Measurements from ENCODE around the gene DOK5.

Gene DOK5

DNA sequence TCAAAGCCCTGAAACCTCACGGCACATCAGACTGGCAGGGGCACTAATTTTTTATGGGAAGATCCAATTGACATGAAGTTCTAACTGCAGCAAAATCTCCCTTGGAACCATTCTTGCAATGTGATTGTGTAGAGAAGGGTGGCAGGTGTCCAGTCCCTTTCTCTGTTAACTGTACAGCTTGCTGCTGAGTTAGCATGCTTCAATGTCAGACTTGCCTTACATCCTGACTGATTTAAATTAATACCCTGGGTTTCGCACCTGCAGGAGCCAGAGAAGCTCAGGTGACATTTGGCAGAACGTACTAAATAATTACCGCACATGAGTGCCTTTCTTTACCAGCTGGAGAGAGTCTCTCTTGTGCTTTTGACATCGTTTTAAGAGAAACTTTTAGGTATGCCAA is 123.0 kb downstream of the DOK5 start:
- Histone ChIP-seq H3K36me3 (replicated peaks) (no peaks in the 10 kb centered on the region), H3K27me3 (replicated peaks) (no peaks in the 10 kb centered on the region), H3K27ac (no peak overlapping the region), H3K4me3 (ENCODE audit: low read depth, low read length) (no peak overlapping the region)
- TF ChIP-seq CTCF (IDR thresholded peaks at IDR 0.05; ENCODE audit: low read depth, low read length, missing control alignments) = no peak
- in situ Hi-C loops (cut with HindIII; ENCODE audit: low pct_ligation_motif_present, low sequenced_read_pairs) = no loop called here
- DNase-seq = no peak

- Histone ChIP-seq H3K4me3 (ENCODE audit: low read depth, low read length) (no peak overlapping the region), H3K36me3 (replicated peaks) (no peaks in the 10 kb centered on the region), H3K27ac (no peak overlapping the region), H3K27me3 (replicated peaks) (no peaks in the 10 kb centered on the region)
- TF ChIP-seq CTCF (IDR thresholded peaks at IDR 0.05; ENCODE audit: low read depth, low read length, missing control alignments) = no peak
- no peak for DNase-seq
- in situ Hi-C loops (cut with HindIII; ENCODE audit: low pct_ligation_motif_present, low sequenced_read_pairs) = no loop called here
Measured at GRCh38 chr20:54600634-54601033, 125.2 kb downstream of the DOK5 start.

GRCh38 chr20:54601831-54602515 is 126.6 kb downstream of the DOK5 start:
- H3K36me3 ChIP-seq (replicated peaks) = no peaks in the 10 kb centered on the region
- TF ChIP-seq CTCF (IDR thresholded peaks at IDR 0.05; ENCODE audit: low read depth, low read length, missing control alignments) = no peak
- DNase-seq = no peak
- in situ Hi-C loops (cut with HindIII; ENCODE audit: low pct_ligation_motif_present, low sequenced_read_pairs) = no loop called here
- no peaks in the 10 kb centered on the region for H3K27me3 ChIP-seq (replicated peaks)
- H3K27ac ChIP-seq = no peak overlapping the region
- no peak overlapping the region for H3K4me3 ChIP-seq (ENCODE audit: low read depth, low read length)

- no peak overlapping the region for H3K27ac ChIP-seq
- H3K4me3 ChIP-seq (ENCODE audit: low read depth, low read length) = no peak overlapping the region
- no peaks in the 10 kb centered on the region for H3K27me3 ChIP-seq (replicated peaks)
- in situ Hi-C loops (cut with HindIII; ENCODE audit: low pct_ligation_motif_present, low sequenced_read_pairs) = no loop called here
- TF ChIP-seq CTCF (IDR thresholded peaks at IDR 0.05; ENCODE audit: low read depth, low read length, missing control alignments) = no peak
- H3K36me3 ChIP-seq (replicated peaks) = no peaks in the 10 kb centered on the region
- no peak for DNase-seq
Measured at GRCh38 chr20:54605319-54605718, 129.9 kb downstream of the DOK5 start.

GRCh38 chr20:54606380-54606779 is 131.0 kb downstream of the DOK5 start:
- no peak for DNase-seq
- H3K4me3 ChIP-seq (ENCODE audit: low read depth, low read length) = no peak overlapping the region
- H3K27me3 ChIP-seq (replicated peaks) = no peaks in the 10 kb centered on the region
- TF ChIP-seq CTCF (IDR thresholded peaks at IDR 0.05; ENCODE audit: low read depth, low read length, missing control alignments) = no peak
- no peak overlapping the region for H3K27ac ChIP-seq
- in situ Hi-C loops (cut with HindIII; ENCODE audit: low pct_ligation_motif_present, low sequenced_read_pairs) = no loop called here
- H3K36me3 ChIP-seq (replicated peaks) = no peaks in the 10 kb centered on the region

Measured in brain microvascular endothelial cell (primary cell).